KMS-11 (cell line): ENCODE data around the gene ATP5ME.

ENCODE experiments used
- H2AFZ ChIP-seq: fragments of 200-600 bp; sonication (generic); 2 replicates; pipeline ENCODE4 v1.6.1; 2016; ENCODE audit warnings: antibody characterized with exemption, mixed run types, low read depth
- H3K27ac ChIP-seq: fragments of 200-600 bp; sonication (generic); 2 replicates; pipeline ENCODE4 v1.6.1; 2016; ENCODE audit warnings: mild to moderate bottlenecking, mixed run types
- H3K27me3 ChIP-seq: fragments of 200-600 bp; sonication (generic); 2 replicates; pipeline ENCODE4 v1.6.1; 2017; ENCODE audit warnings: mild to moderate bottlenecking, low read depth, mixed run types, moderate library complexity; ENCODE audit not compliant: insufficient read depth
- H3K36me3 ChIP-seq: fragments of 200-600 bp; sonication (generic); 2 replicates; pipeline ENCODE4 v1.6.1; 2017; ENCODE audit warnings: mild to moderate bottlenecking, mixed run types; ENCODE audit not compliant: insufficient read depth
- H3K4me1 ChIP-seq: fragments of 200-600 bp; sonication (generic); 2 replicates; pipeline ENCODE4 v1.6.1; 2016; ENCODE audit warnings: mild to moderate bottlenecking, low read depth, mixed run types; ENCODE audit not compliant: poor library complexity, severe bottlenecking
- H3K4me2 ChIP-seq: fragments of 200-600 bp; sonication (generic); 2 replicates; pipeline ENCODE4 v1.7.0; 2016; ENCODE audit warnings: mild to moderate bottlenecking, mixed run types
- H3K4me3 ChIP-seq: fragments of 200-600 bp; sonication (generic); IDR thresholded peaks from 2 replicates; pipeline ENCODE4 v1.6.1; 2017; ENCODE audit warnings: low read depth, low read length, mixed read lengths; ENCODE audit not compliant: insufficient read depth
- H3K79me2 ChIP-seq: fragments of 200-600 bp; sonication (generic); 2 replicates; pipeline ENCODE4 v1.6.1; 2016; ENCODE audit warnings: low read depth, mixed run types; ENCODE audit not compliant: insufficient read depth
- H3K9ac ChIP-seq: fragments of 200-600 bp; sonication (generic); 2 replicates; pipeline ENCODE4 v1.6.1; 2016; ENCODE audit warnings: mild to moderate bottlenecking, mixed run types
- H4K20me1 ChIP-seq: fragments of 200-600 bp; sonication (generic); 2 replicates; pipeline ENCODE4 v1.6.1; 2016; ENCODE audit warnings: mild to moderate bottlenecking, mixed run types; ENCODE audit not compliant: insufficient read depth
- CTCF ChIP-seq: fragments of 200-600 bp; sonication (generic); conservative IDR thresholded peaks from 2 replicates; pipeline ENCODE4 v1.6.1; 2017; ENCODE audit warnings: low read depth, mild to moderate bottlenecking, antibody characterized with exemption, low read length, moderate library complexity, mixed read lengths

ATP5ME gene

GRCh38 chr4:680928-681645, 7.0 kb upstream of the ATP5ME start:
- Histone ChIP-seq H3K9ac (no peak overlapping the region), H2AFZ (no peak overlapping the region), H3K27me3 (no peaks in the 10 kb centered on the region), H3K79me2 (no peaks in the 10 kb centered on the region), H3K4me3 (no peak overlapping the region), H3K27ac (no peak overlapping the region), H4K20me1 (no peaks in the 10 kb centered on the region), H3K4me2 (no peak overlapping the region), H3K4me1 (peaks cover 3% of the 10 kb centered on the region), H3K36me3 (no peaks in the 10 kb centered on the region)
- TF ChIP-seq CTCF = no peak

- no peak overlapping the region for H3K27ac ChIP-seq
Measured at GRCh38 chr4:680551-680927, 6.5 kb upstream of the ATP5ME start.

GRCh38 chr4:680091-680490, 6.0 kb upstream of the ATP5ME start:
- Histone ChIP-seq H4K20me1 (no peaks in the 10 kb centered on the region), H2AFZ (no peak overlapping the region), H3K79me2 (no peaks in the 10 kb centered on the region), H3K36me3 (no peaks in the 10 kb centered on the region), H3K27ac (no peak overlapping the region), H3K4me2 (no peak overlapping the region), H3K4me1 (peaks cover 3% of the 10 kb centered on the region), H3K4me3 (no peak overlapping the region), H3K27me3 (no peaks in the 10 kb centered on the region), H3K9ac (no peak overlapping the region)
- no peak for TF ChIP-seq CTCF

More at GRCh38 chr4:680551-680927, 6.5 kb upstream of the ATP5ME start:
- H3K4me1 ChIP-seq = peaks cover 3% of the 10 kb centered on the region
- no peak overlapping the region for H3K9ac ChIP-seq
- H3K79me2 ChIP-seq = no peaks in the 10 kb centered on the region
- H2AFZ ChIP-seq = no peak overlapping the region
- no peak overlapping the region for H3K4me3 ChIP-seq
- H3K27me3 ChIP-seq = no peaks in the 10 kb centered on the region
- no peaks in the 10 kb centered on the region for H3K36me3 ChIP-seq
- no peaks in the 10 kb centered on the region for H4K20me1 ChIP-seq
- no peak overlapping the region for H3K4me2 ChIP-seq
- no peak for TF ChIP-seq CTCF

GRCh38 chr4:679629-680028, 5.6 kb upstream of the ATP5ME start:
- Histone ChIP-seq H3K36me3 (no peaks in the 10 kb centered on the region), H3K4me2 (no peak overlapping the region), H3K4me3 (no peak overlapping the region), H3K9ac (no peak overlapping the region), H3K27ac (no peak overlapping the region), H3K79me2 (no peaks in the 10 kb centered on the region), H3K27me3 (no peaks in the 10 kb centered on the region), H4K20me1 (no peaks in the 10 kb centered on the region), H2AFZ (no peak overlapping the region), H3K4me1 (peaks cover 3% of the 10 kb centered on the region)
- TF ChIP-seq CTCF = no peak
